Measurements from ENCODE around the gene KCNA3.

Gene KCNA3

GRCh38 chr1:110710314-110710713, 35.6 kb upstream of the KCNA3 start:
- no peak overlapping the region for H3K27ac ChIP-seq
- no peak for TF ChIP-seq ZFX (IDR thresholded peaks at IDR 0.05; ENCODE audit: borderline replicate concordance)
- no peak for TF ChIP-seq CTCF (IDR thresholded peaks at IDR 0.05)

DNA sequence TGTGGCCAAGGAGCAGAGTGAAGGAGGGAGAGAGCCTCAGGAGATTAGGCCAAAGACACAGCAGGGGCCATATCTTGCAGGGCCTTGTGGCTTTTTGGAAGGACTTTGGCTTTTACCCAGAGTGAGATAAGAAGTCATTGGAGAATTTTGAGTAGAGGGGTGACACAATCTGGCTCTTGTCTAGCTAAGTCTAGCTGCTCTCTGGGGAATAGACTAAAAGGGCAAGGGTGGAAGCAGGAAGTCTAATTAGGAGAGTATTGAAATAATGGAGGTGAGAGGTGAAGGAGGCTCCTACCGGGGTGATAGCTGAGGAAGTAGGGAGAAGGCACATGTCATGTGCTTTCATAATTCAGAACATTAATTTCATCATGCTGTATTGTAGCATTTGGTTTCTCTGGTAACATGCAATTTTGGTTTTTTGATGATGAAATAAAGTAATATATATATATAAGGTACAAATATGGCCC, 34.3 kb upstream of the KCNA3 start:
- TF ChIP-seq CTCF (IDR thresholded peaks at IDR 0.05) (no peak), ZFX (IDR thresholded peaks at IDR 0.05; ENCODE audit: borderline replicate concordance) (no peak)
- H3K27ac ChIP-seq = no peak overlapping the region

- no peak overlapping the region for H3K27ac ChIP-seq
- TF ChIP-seq CTCF (IDR thresholded peaks at IDR 0.05) (no peak), ZFX (IDR thresholded peaks at IDR 0.05; ENCODE audit: borderline replicate concordance) (no peak)
Observed at GRCh38 chr1:110707232-110707631, 32.5 kb upstream of the KCNA3 start.

DNA sequence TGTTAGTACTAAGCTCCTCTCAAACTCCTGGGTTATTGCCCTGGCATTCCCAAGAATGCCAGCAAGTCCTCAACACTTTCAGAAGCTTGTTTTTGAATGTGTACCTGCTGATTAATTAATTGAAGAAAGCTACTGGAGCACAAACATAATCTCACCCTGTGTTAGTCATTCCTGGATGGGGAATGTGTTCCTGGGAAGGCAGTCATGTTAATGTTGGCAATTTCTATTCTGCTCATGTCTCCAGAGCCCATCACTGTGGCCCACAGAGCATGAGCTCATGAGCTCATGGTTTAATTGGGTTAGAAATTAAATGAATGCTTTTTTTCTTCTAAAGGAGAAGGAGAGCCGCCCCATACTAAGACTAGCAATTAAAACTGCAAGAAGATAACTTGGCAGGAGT, 31.9 kb upstream of the KCNA3 start:
- H3K27ac ChIP-seq = no peak overlapping the region
- no peak for TF ChIP-seq CTCF (IDR thresholded peaks at IDR 0.05)
- TF ChIP-seq ZFX (IDR thresholded peaks at IDR 0.05; ENCODE audit: borderline replicate concordance) = no peak

GRCh38 chr1:110702260-110702659, 27.5 kb upstream of the KCNA3 start:
- no peak overlapping the region for H3K27ac ChIP-seq
- TF ChIP-seq ZFX (IDR thresholded peaks at IDR 0.05; ENCODE audit: borderline replicate concordance) = no peak
- no peak for TF ChIP-seq CTCF (IDR thresholded peaks at IDR 0.05)

DNA sequence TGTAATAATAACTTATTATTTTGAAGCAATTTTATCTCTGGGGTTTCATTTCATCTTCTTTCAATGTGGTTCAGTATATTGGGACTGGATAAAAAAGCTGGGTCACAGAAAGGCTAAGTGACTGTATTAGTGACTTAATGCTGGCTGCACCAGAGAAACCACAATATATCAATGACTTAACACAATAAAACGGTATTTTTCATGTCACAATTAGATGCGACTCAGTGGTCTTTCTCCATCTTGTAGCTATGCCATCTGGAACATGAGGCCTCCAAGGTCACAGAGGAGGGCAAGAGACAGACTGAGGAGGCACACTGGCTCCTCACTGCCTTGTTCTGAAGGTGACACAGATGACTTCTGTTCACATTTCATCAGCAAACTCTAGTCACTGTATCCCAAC, 26.0 kb upstream of the KCNA3 start:
- TF ChIP-seq ZFX (IDR thresholded peaks at IDR 0.05; ENCODE audit: borderline replicate concordance) (no peak), CTCF (IDR thresholded peaks at IDR 0.05) (no peak)
- no peak overlapping the region for H3K27ac ChIP-seq

DNA sequence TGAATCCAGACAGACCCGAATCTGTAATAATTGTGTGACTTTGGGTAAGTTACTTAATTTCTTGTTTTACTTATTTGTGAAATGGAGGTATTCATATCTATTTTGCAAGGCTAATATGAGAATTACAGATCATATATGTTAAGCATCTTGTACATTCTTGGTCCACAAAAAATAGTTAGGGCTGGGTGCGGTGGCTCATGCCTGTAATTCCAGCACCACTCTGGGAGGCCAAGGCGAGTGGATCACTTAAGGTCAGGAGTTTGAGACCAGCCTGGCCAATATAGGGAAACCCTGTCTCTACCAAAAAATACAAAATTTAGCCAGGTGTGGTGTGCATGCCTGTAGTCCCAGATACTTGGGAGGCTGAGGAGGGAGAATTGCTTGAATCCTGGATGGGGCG, 22.9 kb upstream of the KCNA3 start:
- TF ChIP-seq CTCF (IDR thresholded peaks at IDR 0.05) = no peak
- TF ChIP-seq ZFX (IDR thresholded peaks at IDR 0.05; ENCODE audit: borderline replicate concordance) = no peak
- no peak overlapping the region for H3K27ac ChIP-seq

Data from 22Rv1 (cell line).